Measurements from ENCODE around the gene CDC123. TPM values are rescaled to one million over a fixed set of nuclear protein-coding genes. Genes with fewer than 3 reads are reported as not detected.

Gene CDC123
- total and polyA plus RNA-seq, 2 experiments from 2014 or later: 158 to 179 TPM

DNA sequence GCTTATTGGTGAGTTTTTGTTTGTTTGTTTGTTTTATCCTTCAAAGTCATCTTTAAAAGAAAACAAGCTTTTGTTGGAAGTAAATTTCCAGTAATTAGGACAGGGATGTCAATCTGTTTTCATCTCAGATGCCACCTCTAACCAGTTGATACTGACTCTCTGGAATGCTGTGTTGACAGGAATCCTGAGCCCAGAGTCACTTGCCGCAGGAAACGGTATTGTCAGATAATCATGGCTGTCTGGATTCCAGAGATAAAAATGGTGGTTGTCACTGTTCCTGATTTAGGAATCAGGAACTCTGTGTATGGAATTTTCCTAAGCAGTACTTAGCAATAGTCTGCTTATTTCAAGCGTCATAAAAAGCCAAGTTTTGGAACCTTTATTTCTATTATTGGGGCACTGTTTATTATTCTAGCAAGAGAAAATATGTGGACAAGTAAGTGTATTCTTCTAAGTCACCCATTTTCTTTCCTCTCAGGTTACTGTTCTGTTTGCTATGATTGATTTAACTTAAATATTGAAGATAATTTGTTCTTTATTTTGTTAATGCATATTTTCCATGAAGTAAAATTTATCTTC is 39.2 kb downstream of the CDC123 start:
- ATAC-seq: no peak
- Mint-ChIP-seq H3K4me3 (no peak overlapping the region), H3K27ac (peak overlapping the region; percentile 66; the same call in 1 of the 2 replicates), H3K36me3 (ENCODE audit: low read depth) (peaks cover 75% of the 10 kb centered on the region), H3K9me3 (no peaks in the 10 kb centered on the region), H3K27me3 (ENCODE audit: insufficient read depth, low read depth, poor library complexity) (peaks cover 2% of the 10 kb centered on the region), H3K4me1 (no peaks in the 10 kb centered on the region)
- TF ChIP-seq, protein P1, sequence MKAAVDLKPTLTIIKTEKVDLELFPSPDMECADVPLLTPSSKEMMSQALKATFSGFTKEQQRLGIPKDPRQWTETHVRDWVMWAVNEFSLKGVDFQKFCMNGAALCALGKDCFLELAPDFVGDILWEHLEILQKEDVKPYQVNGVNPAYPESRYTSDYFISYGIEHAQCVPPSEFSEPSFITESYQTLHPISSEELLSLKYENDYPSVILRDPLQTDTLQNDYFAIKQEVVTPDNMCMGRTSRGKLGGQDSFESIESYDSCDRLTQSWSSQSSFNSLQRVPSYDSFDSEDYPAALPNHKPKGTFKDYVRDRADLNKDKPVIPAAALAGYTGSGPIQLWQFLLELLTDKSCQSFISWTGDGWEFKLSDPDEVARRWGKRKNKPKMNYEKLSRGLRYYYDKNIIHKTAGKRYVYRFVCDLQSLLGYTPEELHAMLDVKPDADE (IDR thresholded peaks at IDR 0.05): no peak
- TF ChIP-seq EZH2phosphoT487 (IDR thresholded peaks at IDR 0.05; ENCODE audit: unreplicated experiment): peak; percentile 58
- Histone ChIP-seq H3K79me2 (replicated peaks; ENCODE audit: insufficient read depth) (peaks cover 6% of the 10 kb centered on the region), H3K4me2 (no peak overlapping the region), H4K20me1 (replicated peaks; ENCODE audit: insufficient read depth) (peaks cover 5% of the 10 kb centered on the region; the same call in 1 of the 2 replicates), H3K9me2 (ENCODE audit: insufficient read depth) (no peaks in the 10 kb centered on the region), H3K27ac (ENCODE audit: low read depth) (no peak overlapping the region), H3F3A (replicated peaks; ENCODE audit: low read depth) (0 out of 2 replicates have a peak, but pooled peaks cover 4% of the 10 kb centered on the region), H3K4me3 (no peak overlapping the region), H3K27me3 (ENCODE audit: insufficient read depth) (no peaks in the 10 kb centered on the region), H2AFZ (no peak overlapping the region), H3K36me3 (ENCODE audit: insufficient read depth) (peaks cover 52% of the 10 kb centered on the region), H3K4me1 (ENCODE audit: insufficient read depth) (peaks cover 4% of the 10 kb centered on the region; the same call in 1 of the 2 replicates)
- DNase-seq (ENCODE audit: low spot score): no peak

GRCh38 chr10:12235796-12236195 is 39.8 kb downstream of the CDC123 start:
- no peaks in the 10 kb centered on the region for H3K9me3 Mint-ChIP-seq
- H3K36me3 ChIP-seq (ENCODE audit: insufficient read depth): peaks cover 55% of the 10 kb centered on the region
- no peak overlapping the region for H3K27ac Mint-ChIP-seq
- H3K4me1 ChIP-seq (ENCODE audit: insufficient read depth): peaks cover 4% of the 10 kb centered on the region; the same call in 1 of the 2 replicates
- no peaks in the 10 kb centered on the region for H3K27me3 ChIP-seq (ENCODE audit: insufficient read depth)
- H3K27me3 Mint-ChIP-seq (ENCODE audit: insufficient read depth, low read depth, poor library complexity): peaks cover under 1% of the 10 kb centered on the region
- H4K20me1 ChIP-seq (replicated peaks; ENCODE audit: insufficient read depth): peaks cover 5% of the 10 kb centered on the region; the same call in 1 of the 2 replicates
- H3F3A ChIP-seq (replicated peaks; ENCODE audit: low read depth): 0 out of 2 replicates have a peak, but pooled peaks cover 4% of the 10 kb centered on the region
- no peak overlapping the region for H3K4me2 ChIP-seq
- H3K9me2 ChIP-seq (ENCODE audit: insufficient read depth): no peaks in the 10 kb centered on the region
- peaks cover 77% of the 10 kb centered on the region for H3K36me3 Mint-ChIP-seq (ENCODE audit: low read depth)
- H3K4me1 Mint-ChIP-seq: no peaks in the 10 kb centered on the region
- peaks cover 10% of the 10 kb centered on the region for H3K79me2 ChIP-seq (replicated peaks; ENCODE audit: insufficient read depth)
- DNase-seq (ENCODE audit: low spot score) (no peak), ATAC-seq (no peak)
- no peak overlapping the region for H3K4me3 ChIP-seq
- no peak overlapping the region for H3K27ac ChIP-seq (ENCODE audit: low read depth)
- no peak overlapping the region for H3K4me3 Mint-ChIP-seq
- no peak overlapping the region for H2AFZ ChIP-seq
- no peak for TF ChIP-seq CREB1 (CRISPR knock-in tag; IDR thresholded peaks at IDR 0.05; ENCODE audit: low read depth)
- no peak for TF ChIP-seq REST (IDR thresholded peaks at IDR 0.05; ENCODE audit: unreplicated experiment)
- no peak for TF ChIP-seq ZNF462 (CRISPR knock-in tag; IDR thresholded peaks at IDR 0.05)
- no peak for TF ChIP-seq ZNF331 (CRISPR knock-in tag; IDR thresholded peaks at IDR 0.05; ENCODE audit: low read depth)
- no peak for TF ChIP-seq JUNB (IDR thresholded peaks at IDR 0.05; ENCODE audit: unreplicated experiment)
- TF ChIP-seq POLR2AphosphoS5 (IDR thresholded peaks at IDR 0.05; ENCODE audit: low read depth): no peak

All from GM23338 (cell line).